Psoas muscle (tissue), 8 donors: ENCODE results near the gene AHCTF1. TPM values are rescaled to one million over a fixed set of nuclear protein-coding genes. Genes with fewer than 3 reads are reported as not detected.

ENCODE experiments used
- ATAC-seq, 4 donors: fragments of 200-7000 bp; cut with Tn5 transposase; one replicate each; pipeline ENCODE4 v1.9.1; 2020; ENCODE audit warnings: moderate library complexity in 3 of 4, mild to moderate bottlenecking in 2 of 4
- DNase-seq, 2 donors: peaks; one replicate each; pipeline ENCODE4 v3.0.0-alpha.2; 2020
- H3K27ac ChIP-seq: fragments of 200-600 bp; one replicate; pipeline ENCODE4 v1.8.0; 2022
- H3K27me3 ChIP-seq, 3 donors: fragments of 200-600 bp in 1 of 3; one replicate each; pipeline versions ENCODE4 v1.6.1 to v1.8.0; 2013 to 2022; ENCODE audit warnings: low read length in 2 of 3, mild to moderate bottlenecking in 2 of 3, moderate library complexity in 1 of 3; ENCODE audit not compliant: insufficient read depth in 3 of 3
- H3K36me3 ChIP-seq, 2 donors: fragments of 200-600 bp in 1 of 2; one replicate each; pipeline versions ENCODE4 v1.6.1 to v1.8.0; 2013 to 2022; ENCODE audit warnings: low read depth in 1 of 2, mild to moderate bottlenecking in 1 of 2, moderate library complexity in 1 of 2; ENCODE audit not compliant: insufficient read depth in 1 of 2
- H3K4me1 ChIP-seq: fragments of 200-600 bp; one replicate; pipeline ENCODE4 v1.8.0; 2022
- H3K4me3 ChIP-seq: fragments of 200-600 bp; one replicate; pipeline ENCODE4 v1.8.0; 2022; ENCODE audit warnings: mild to moderate bottlenecking
- H3K9me3 ChIP-seq: fragments of 200-600 bp; one replicate; pipeline ENCODE4 v1.8.0; 2022
- WGBS, 3 donors: extraction: QIAGEN DNeasy Blood & Tissue Kit; methylation state at CpG; one replicate each; pipeline versions ENCODE4 v1.1.6 to v1.1.7; 2013; 5-methylcytosine and 5-hydroxymethylcytosine counted together
- intact Hi-C, 2 donors: fragments of 100-400 bp; cut with DNase I; formaldehyde crosslinking; loops; one replicate each; pipeline versions ENCODE4 v1.11.0 to v1.14.2; 2022
- polyA plus RNA-seq, 3 donors: library from polyadenylated mRNA; stranded (reverse); fragments of 200-250 nt; gene quantifications; one replicate each; pipeline ENCODE4 v1.2.3, GENCODE V29; 2013
- total RNA-seq, 4 donors: library from RNA; stranded (reverse); fragmentation: NEBNext Ultra II Directional in 2 of 4; extraction: Animal tissue kit (Norgen Biotek cat#: 25700) in 2 of 4; gene quantifications; one replicate each; pipeline versions ENCODE4 v1.2.1 to v1.2.4, GENCODE V29; 2021 to 2023
- TF ChIP-seq, protein P1 (sequence below): fragments of 200-600 bp; IDR thresholded peaks from one replicate; pipeline ENCODE4 v1.8.0; 2022; ENCODE audit warnings: antibody characterized with exemption
- donor health status: healthy with polysubstance abuse.
- donor health status: DM: no; HTN: no; CAD: no; lungs with moderate emphysema.
- donor health status: Bipolar disorder and iron deficiency.
- donor health status: healthy.
- donor health status: DM: yes; HTN: yes; CAD: no.
- donor health status: DM: no; HTN: no; CAD: no.
- donor health status: DM: no; HTN: no; CAD: no.
- donor health status: DM: yes; HTN: yes; CAD: no.

Gene AHCTF1
- total and polyA plus RNA-seq, 7 donors, result 9.0 to 29.6 (median 19.1) TPM

DNA sequence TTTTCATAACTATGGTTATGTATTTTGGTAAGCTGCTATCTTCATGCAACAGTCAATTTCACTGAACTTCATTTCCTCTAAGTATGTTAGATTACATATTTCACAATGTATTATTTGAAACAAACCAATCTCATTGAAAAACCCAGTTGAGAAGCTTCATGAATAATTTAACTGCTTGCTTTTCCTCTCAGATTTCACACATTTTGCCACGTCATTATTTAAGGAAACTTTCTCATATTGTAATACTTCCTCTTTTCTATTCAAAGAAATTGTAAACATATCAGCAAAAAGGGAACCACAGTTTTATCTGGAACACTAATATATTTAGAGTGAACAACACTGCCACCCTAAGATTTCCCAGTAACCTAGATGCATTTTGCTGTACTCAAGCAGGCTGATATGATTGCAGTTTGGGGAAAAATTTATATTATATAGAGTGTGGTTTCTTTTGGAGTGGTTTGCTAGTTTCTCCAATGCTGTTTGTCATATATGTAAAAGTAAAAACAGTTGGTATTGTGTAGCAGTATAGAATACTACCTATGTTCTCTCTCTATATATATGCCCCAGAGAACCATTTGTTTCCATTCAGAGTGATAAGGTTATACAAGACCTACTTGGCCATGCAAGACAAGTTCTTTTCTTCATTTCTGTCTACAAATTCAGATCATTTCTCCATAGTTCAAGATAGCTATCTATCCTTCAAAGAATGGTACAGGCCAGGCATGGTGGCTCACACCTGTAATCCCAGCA, 28.4 kb upstream of the AHCTF1 start:
- Histone ChIP-seq H3K9me3 (no peaks in the 10 kb centered on the region), H3K27ac (no peak overlapping the region)
- intact Hi-C loops, result no loop called here

GRCh38 chr1:246954126-246954525, 22.4 kb upstream of the AHCTF1 start:
- no peak for DNase-seq
- Histone ChIP-seq H3K27ac (no peak overlapping the region), H3K4me3 (no peak overlapping the region), H3K9me3 (no peaks in the 10 kb centered on the region), H3K36me3 (no peaks in the 10 kb centered on the region), H3K4me1 (no peaks in the 10 kb centered on the region), H3K27me3 (no peaks in the 10 kb centered on the region)
- WGBS, 3 donors, result 23 to 30% (median 26%) methylated on average over 4 of the region's 4 CpGs
- peak in 1 of 4 donors; percentile 37 for ATAC-seq
- intact Hi-C loops, result no loop called here
- TF ChIP-seq, protein P1, sequence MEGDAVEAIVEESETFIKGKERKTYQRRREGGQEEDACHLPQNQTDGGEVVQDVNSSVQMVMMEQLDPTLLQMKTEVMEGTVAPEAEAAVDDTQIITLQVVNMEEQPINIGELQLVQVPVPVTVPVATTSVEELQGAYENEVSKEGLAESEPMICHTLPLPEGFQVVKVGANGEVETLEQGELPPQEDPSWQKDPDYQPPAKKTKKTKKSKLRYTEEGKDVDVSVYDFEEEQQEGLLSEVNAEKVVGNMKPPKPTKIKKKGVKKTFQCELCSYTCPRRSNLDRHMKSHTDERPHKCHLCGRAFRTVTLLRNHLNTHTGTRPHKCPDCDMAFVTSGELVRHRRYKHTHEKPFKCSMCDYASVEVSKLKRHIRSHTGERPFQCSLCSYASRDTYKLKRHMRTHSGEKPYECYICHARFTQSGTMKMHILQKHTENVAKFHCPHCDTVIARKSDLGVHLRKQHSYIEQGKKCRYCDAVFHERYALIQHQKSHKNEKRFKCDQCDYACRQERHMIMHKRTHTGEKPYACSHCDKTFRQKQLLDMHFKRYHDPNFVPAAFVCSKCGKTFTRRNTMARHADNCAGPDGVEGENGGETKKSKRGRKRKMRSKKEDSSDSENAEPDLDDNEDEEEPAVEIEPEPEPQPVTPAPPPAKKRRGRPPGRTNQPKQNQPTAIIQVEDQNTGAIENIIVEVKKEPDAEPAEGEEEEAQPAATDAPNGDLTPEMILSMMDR, result no peak

More for the DNA sequence above, 28.4 kb upstream of the AHCTF1 start:
- Histone ChIP-seq H3K4me3 (no peak overlapping the region), H3K27me3 (no peaks in the 10 kb centered on the region), H3K36me3 (no peaks in the 10 kb centered on the region), H3K4me1 (no peaks in the 10 kb centered on the region)
- ATAC-seq (peak in 1 of 4 donors; percentile 42), DNase-seq (no peak)
- TF ChIP-seq, protein P1, result no peak
- 40 to 50% (median 49%) methylated on average over 1 of the region's 1 CpG for WGBS, 3 donors

GRCh38 chr1:246951413-246951812, 19.7 kb upstream of the AHCTF1 start:
- ATAC-seq (no peak), DNase-seq (no peak)
- TF ChIP-seq, protein P1, result no peak
- H3K36me3 ChIP-seq, result no peaks in the 10 kb centered on the region
- no peaks in the 10 kb centered on the region for H3K27me3 ChIP-seq
- H3K27ac ChIP-seq, result no peak overlapping the region
- intact Hi-C loops, result no loop called here
- H3K4me3 ChIP-seq, result no peak overlapping the region
- H3K9me3 ChIP-seq, result no peaks in the 10 kb centered on the region
- WGBS, 3 donors, result 90 to 93% (median 92%) methylated on average over 4 of the region's 4 CpGs
- H3K4me1 ChIP-seq, result no peaks in the 10 kb centered on the region

DNA sequence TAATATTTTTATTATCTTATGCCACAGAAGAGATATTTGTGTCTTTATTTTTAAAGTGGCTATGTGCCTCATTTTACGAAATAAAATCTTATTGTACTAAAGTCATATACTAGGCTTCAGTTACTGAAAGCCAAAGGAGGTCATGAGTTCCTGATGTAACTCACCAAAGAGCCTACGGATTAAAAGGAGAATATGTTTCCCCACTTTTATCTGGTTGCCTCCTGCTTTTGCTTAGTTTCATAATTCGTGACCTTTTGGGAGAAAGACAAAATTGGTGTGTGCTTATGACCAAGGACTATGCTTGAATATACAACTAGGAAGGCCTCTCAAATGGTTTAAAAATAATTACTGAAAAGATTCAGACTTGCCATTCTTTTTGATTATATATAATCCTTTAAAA, 18.2 kb upstream of the AHCTF1 start:
- Histone ChIP-seq H3K27ac (no peak overlapping the region), H3K9me3 (no peaks in the 10 kb centered on the region), H3K27me3 (no peaks in the 10 kb centered on the region), H3K4me3 (no peak overlapping the region), H3K36me3 (no peaks in the 10 kb centered on the region), H3K4me1 (no peaks in the 10 kb centered on the region)
- no peak for DNase-seq
- TF ChIP-seq, protein P1, result no peak
- intact Hi-C loops, result no loop called here
- WGBS, 3 donors, result 81 to 94% (median 94%) methylated on average over 3 of the region's 3 CpGs
- ATAC-seq, result no peak

GRCh38 chr1:246947255-246947654, 15.5 kb upstream of the AHCTF1 start:
- Histone ChIP-seq H3K4me1 (no peaks in the 10 kb centered on the region), H3K36me3 (no peaks in the 10 kb centered on the region), H3K27ac (no peak overlapping the region), H3K9me3 (no peaks in the 10 kb centered on the region), H3K4me3 (no peak overlapping the region), H3K27me3 (no peaks in the 10 kb centered on the region)
- intact Hi-C loops, result no loop called here
- DNase-seq (peak; percentile 42 to 55), ATAC-seq (peak; percentile 32 to 90 (median 90))
- WGBS, 3 donors, result 22 to 45% (median 33%) methylated on average over 7 of the region's 7 CpGs
- TF ChIP-seq, protein P1, result no peak
